AG20443 (cell line): Measurements from ENCODE around the gene XKR7.
A peak's percentile ranks its signal among the peaks of the same experiment; 100 is the strongest.

Experiments used
- DNase-seq: peaks from one replicate; pipeline ENCODE4 v3.0.0; 2012; ENCODE audit warnings: low spot score, mixed read lengths

Gene XKR7

DNA sequence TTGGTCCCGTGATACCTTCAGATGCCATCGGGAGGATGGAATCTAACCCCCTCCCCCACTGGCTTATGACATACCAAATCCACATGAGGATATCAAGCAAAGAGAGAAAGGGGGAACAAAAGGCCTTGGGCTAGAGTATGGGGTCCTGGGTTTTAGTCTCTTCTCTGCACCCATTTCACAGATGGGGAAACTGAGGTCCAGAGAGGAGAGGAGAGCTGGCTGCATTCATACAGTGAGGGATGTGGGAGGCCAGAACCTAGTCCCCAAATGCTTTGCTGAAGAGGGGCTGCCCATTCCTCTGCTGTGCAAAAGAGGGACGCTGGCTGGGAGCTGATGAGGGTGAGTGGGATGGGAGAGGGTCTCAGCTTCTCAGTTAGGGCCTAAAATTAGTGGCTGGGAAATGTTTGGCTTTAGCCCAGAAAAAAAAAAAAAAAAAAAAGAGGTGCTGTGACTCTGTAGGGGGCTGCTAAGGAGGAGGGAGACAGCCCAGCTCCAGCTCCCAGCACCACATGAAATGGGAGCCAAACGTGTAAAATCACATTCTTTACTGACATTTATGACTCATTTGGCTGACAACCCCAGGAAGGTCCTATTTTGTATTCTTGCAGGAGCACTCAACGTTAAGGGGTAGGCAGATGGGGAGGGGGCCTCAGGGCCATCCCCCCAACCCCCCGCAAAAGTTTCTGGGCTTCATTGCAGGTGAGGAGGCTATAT is 11.9 kb downstream of the XKR7 start:
- no peak for DNase-seq

DNA sequence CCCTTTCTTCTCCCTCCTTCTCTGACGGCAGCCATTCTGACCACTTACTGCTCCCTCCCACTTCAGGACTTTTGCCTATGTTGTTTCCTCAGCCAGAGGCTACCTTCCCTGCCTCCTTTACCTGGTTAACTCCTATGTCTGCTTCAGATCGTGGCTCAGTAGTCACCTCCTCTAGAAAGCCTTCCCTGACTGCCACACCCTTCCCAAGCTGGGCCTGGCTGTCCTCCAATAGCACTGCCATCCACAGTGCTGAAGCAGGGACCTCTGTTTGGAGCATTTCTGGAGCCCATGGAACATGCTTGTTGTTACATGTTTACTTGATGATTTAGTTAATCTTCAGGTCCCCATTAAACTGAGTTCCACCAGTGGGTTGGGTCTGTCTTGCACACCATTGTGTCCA is 13.8 kb downstream of the XKR7 start:
- DNase-seq, result no peak

DNA sequence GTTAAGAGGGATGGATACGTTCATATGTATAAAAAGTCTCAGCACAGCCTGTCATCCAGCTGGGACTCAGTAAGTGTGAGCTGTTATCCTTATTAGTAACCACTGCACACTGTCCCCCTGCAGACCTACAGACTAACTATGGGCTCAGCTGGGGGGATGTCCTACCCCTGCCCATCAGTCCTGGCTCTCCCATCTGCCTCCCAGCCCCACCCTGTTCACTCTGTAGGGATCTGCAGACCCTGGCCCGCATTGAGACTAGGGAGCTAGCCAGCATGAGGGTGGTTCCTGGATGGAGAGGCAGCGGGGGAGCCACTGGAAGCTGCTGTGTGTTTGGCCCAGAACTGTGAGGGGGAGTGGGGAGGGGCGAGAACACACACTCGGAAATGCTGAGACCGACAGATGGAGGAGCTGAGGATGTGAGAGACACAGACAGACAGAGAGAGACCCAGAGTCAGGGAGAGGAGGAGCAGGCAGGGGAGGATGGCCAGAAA is 17.1 kb downstream of the XKR7 start:
- no peak for DNase-seq

DNA sequence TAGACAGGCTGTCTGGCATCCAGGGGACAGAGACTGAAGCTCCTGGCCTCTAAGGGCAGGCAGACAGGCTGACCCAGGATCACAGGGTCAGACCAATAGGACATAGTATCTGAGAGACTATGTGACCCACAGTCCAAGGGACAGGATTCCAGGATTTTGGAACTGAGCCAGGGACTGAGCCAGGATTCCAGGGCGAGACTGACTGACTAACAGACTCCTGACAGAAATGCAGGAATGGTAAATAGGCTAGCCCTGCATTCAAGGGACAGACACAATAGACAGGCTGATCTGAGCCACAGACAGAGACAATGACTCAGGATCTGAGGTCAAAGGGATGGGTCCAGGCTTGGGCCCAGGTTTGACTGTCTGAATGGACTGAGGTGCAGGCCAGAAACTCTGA is 19.8 kb downstream of the XKR7 start:
- DNase-seq, result peak; percentile 32

DNA sequence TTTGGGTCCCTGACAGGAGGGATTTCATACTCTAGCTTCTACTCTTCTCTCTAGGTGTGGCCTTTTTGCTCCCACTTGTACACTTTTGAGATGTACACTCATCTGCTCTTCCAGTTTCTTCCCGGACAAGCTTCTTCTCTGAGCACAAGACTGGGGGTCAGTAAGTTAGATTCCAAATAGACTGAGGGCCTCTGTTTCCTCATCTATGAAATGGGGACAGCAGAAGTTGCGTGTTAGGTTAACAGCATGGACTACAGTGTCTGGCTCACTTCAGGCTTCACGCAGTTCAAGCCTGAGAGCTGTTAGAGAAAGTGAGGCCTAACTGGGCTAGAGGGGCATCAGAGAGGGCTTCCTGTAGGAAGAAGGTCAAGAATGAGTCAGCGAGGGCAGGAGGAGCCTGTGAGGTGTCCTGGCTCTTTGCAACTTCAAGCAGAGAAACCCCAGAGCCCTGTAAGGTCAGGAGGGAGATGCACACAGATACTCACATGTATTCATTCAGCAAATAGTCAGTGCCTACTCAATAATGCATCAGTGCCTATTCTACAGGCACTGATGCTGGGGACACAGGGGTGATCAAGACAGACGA is 20.6 kb downstream of the XKR7 start:
- DNase-seq, result no peak

DNA sequence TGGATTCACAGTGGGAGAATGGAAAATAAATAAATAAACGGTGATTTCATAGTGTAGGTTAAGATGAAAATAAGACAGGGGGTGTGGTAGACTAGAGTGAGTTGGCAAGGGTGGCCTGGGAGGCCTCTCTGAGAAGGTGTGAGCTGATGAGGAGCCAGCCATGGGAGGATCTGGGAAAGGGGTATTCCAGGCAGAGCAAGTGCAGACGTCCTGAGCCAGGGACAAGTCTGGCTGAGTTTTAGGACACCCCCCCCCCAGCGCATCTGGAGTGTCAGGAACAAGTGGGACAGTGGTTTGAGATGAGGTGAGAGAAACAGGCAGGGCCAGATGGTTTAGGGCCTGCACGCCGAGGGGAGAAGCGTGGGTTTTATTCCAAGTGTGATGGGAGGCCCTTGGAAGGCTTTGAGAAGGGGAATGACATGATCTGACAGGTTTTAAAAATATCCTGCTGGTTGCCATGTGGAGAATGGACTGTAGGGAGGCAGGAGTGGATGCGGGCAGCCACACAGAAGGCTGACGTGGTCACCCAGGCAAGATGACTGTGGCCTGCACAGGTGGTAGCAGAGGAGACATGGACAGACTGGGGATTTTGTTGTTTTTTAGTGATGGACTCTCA is 21.2 kb downstream of the XKR7 start:
- no peak for DNase-seq

DNA sequence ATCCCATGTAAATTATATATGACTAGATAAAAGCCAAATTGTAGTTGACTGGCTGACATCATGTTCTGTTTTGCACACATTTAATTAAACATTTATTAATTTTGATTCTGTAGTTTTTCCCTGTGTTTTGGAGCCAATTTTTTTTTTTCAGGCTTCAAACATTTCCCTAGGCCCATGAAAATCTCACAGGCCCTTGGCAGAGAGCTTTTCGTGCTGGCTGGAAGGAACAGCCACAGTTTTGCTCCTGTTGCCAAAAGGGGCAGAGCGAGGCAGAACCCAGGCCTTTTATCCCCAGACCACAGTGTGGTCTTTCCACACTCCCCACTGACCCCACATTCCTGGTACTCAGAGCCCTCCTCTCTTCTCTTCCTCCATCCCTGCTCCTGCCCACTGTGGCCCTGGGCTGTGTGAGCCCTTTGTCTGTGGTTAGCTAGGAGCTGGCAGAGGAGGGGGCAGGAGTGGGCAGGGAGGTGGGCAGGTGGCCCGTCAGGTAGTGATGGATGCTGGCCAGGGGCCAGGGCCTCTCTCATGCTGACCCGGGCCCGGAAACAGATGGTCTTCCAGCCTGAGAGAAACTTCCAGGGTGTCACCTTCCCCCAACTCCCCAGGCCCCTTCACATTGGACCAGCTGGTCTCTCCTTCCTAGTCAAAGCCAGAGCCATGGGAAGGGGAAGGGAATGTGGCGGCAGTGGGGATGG is 22.8 kb downstream of the XKR7 start:
- no peak for DNase-seq

DNA sequence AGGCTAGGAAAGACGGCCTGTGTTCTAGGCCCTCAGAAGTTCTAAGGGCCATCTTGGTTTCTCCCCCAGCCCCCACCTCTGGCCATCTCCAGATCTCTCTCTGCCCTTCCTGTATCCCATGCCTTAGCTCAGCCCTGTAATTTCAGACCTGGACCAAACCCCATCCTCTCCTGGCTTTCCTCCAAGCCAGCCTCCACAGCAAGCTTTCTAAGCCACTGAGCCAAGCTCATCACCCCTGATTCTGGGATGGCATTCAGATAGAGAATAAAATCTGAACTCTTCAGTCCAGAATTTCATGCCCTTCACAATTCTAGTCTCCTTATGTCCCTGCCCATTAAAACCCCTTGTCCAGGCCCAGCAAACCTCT is 23.4 kb downstream of the XKR7 start:
- no peak for DNase-seq

DNA sequence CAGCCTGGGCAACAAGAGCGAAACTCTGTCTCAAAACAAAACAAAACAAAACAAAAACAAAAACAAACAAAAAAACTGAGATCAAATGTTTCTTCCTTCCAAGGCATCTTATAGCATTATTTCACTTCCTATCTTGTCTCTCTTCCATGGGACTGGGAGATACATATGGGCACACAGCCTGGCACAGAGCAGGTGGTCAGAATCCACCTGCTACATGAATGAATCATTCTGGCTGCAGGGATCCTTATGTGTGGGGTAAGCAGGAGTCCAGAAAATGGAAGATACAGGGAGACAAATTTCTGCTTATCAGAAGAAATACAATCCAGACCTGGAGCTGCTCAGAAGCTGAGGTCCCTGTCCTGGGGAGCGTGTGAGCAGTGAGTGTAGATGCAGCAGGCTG is 24.1 kb downstream of the XKR7 start:
- no peak for DNase-seq

DNA sequence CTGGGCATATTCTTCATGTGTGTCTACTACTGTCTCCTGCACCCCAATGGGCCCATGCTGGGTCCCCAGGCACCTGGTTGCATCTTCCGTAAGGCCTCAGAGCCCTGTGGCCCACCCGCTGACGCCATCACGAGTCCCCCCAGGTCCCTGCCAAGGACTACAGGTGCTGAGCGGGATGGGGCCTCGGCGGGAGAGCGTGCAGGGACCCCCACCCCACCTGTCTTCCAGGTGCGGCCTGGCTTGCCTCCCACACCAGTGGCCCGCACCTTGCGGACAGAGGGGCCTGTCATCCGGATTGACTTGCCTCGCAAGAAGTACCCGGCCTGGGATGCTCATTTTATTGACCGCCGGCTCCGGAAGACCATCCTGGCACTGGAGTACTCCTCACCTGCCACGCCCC is 29.0 kb downstream of the XKR7 start:
- no peak for DNase-seq

DNA sequence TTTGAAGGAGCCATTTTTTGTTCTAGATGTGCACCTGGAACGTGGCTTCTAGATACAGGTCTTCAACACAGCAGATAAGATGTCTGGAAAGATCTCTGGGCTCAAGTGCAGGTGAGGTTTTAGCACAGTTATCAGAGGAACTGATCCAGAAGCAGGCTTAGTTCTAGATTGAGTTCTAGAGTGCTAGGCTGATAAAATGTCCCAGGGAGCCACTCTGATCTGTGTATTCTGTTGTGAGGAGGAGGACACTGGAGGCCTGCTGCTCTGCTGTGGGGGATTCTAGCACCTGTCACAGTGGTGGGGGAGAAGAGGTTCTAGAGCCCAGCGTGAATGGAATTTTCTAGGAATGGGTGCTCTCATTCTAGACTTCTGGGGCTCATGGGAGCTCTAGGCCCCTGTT is 30.3 kb downstream of the XKR7 start:
- DNase-seq, result no peak

DNA sequence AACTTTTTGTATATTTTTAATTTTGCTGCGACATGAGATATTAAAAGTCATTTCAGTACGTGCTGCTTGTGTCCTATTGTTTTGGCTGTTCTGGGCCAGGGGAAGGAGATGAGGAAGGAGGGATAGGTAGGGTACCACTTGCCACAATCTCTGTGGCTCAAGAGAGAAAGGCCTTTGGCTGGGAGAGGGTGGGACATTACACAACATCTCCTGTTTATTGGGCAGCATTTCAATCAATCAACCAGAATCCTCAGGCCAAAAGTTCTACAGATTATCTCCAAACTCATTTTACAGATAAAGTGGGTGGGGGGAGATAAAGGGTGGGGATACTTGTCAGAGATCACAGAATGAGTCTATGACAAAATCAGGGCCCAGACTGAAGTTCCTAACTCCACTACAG is 35.4 kb downstream of the XKR7 start:
- no peak for DNase-seq

DNA sequence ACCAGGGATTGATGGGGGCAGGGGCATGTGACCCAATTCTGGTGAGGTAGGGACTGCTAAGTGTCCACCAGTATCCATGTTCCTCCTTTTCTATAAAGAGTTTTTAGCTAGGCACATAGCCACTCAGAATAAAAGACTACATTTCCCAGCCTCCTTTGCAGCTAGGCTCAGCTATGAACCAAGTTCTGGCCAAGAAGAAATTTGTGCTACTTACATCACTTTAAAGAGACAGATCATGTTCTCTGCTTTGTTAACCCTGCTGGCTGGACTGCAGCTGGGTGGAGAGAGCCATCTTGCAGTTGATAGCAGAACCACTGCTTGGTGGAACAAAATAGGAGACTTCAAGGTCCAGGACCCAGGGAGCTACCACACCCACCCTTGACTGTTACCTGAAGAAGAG is 37.0 kb downstream of the XKR7 start:
- DNase-seq, result peak; percentile 43

DNA sequence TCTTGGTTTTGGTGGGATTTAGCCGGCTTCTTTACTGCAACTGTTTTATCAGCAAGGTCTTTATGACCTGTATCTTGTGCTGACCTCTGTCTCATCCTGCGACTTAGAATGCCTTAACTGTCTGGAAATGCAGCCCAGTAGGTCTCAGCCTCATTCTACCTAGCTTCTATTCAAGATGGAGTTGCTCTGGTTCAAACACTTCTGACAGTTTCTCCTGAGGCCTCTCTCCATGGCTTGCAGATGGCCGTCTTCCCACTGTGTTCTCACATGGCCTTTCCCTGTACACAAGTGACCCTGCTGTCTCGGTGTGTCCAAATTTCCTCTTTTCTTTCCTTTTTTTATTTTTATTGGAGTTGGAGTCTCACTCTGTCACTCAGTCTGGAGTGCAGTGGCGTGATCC is 38.1 kb downstream of the XKR7 start:
- DNase-seq, result no peak

DNA sequence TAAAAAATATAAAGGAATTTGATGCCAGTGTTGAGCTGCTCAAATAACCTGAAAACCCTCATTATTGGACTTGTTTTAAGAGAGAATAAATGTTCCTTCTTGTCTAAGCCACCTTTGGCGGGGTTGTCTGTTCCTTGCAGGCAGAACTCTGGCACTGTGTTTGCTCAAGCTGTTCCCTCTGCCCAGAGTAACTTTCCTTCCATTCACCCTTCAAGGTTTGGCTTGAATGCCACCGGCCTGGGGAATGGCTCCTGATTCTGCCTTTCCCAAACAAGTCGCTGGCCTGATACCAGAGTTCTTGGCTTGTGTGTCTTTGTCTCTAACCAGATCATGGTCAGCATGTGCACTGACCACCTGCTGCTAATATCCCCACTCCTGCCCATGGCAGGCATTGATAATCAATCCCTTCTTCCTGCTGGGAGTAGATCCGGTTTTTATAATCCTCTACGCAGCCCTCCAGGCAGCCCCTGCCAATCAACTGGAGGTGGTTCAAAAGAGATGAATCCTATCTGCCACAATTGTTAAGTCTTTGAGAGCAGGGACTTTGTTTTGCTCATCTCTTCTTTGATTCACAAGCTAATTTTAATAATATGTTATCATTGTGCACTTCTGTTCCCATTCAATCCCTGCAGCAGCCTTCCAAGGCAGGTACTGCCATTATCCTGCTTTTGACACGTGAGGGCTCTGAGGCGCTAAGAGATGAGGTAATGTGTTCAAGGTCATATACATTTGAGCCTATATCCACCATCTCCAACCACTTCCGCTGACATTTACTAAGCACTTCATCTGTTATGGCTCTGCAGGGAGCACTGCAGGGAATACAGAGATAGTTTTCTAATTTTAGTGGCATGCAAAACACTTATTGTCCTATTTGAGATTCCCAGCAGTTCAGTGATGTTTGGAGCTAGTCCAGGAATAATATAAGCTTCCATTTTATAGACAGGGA is 39.2 kb downstream of the XKR7 start:
- no peak for DNase-seq

DNA sequence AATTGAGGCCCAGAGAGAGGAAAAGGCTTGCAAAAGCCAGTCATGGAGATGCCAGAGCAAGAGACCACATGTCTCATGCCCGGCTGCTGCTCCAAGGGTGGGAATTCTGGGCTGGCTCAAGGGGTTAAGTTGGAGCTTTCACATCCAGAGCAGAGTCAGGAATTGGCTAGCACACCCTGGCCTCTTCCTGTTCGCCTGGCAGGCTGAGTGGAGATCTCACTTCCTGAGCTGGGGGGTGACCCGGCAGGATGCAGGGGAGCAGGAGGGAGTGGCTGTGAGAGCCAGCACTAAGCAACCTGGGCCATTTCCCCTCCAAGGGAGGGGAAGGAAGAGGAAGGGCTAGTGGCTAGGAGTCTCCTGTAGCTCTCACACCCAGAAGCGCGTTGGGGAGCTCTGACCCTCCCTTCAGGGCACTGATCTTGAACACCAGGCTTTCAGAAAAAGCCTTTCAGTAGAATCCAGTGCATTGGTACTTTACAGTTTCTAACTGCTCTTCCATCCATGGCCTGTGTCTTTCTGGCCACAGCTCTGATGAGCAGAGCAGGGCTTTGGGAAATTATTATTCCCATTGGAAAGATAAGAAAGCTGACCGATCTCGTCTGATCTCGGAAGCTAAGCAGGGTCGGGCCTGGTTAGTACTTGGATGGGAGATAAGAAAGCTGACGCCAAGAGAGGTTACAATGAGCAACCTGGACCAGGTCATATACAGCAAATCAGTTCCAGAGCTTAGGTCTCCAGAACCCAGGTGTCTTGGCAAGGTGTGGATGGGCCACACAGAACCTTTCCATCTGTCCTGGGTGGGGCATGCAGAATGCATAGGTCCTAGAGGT is 40.1 kb downstream of the XKR7 start:
- DNase-seq, result no peak

DNA sequence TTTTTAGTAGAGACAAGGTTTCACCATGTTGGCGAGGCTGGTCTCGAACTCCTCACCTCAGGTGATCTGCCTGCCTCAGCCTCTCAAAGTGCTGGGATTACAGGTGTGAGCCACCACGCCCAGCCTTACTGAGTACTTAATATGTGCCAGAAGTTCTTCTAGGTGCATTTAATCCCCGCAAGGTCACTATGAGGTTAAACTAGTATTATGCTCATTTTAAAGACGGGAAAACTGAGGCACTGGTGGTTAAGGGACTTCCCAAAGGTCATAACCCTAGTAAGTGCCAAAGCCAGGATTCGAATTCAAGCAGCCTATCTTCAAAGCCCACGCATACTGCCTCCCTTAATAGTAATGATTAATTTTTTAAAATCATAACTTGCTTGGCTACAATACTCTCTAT is 41.6 kb downstream of the XKR7 start:
- DNase-seq, result no peak

DNA sequence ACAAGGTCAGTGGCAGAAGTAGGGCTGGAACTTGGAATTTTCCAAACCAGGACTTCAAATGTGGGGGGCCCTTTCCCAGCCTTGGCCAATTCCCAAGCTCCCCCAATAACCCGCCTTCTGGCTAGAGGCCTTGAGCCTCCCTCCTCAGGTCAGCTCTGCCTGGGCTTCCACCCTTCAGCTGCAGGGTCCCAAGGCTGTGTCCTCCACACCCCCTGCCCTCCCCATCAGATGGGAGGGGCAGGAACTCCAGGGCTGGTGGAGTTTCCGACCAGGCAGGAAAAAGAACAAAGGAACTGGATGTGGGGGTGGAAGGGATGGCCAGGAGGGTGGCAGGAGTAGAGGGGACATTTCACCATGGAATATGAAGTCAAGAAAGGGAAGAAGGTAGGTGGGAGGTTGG is 42.1 kb downstream of the XKR7 start, which contains the start of gene CCM2L:
TSS of gene CCM2L (plus strand) at position 338 of the 400 bp plus-strand sequence. CDS start at position 355, 17 bp downstream.
- no peak for DNase-seq

DNA sequence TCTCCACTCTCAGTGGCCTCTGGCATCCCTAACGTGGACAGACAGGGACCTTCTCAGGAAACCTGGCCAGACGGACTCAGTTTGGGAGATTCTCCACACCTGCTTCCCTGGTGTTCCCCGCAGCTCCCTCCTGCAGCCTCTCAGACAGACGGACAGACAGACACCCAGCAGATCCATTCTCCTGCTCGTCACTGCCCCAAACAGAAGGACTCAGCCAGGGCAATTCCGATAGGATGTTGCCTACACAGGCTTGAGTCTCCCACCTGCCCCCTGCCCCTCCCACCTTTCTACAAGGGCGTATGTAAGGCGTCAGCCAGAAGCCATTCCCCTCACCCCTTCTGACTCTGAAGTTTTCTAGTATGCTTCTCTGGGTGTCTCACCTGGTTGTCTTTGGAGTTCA is 42.7 kb downstream of the XKR7 start:
- no peak for DNase-seq

DNA sequence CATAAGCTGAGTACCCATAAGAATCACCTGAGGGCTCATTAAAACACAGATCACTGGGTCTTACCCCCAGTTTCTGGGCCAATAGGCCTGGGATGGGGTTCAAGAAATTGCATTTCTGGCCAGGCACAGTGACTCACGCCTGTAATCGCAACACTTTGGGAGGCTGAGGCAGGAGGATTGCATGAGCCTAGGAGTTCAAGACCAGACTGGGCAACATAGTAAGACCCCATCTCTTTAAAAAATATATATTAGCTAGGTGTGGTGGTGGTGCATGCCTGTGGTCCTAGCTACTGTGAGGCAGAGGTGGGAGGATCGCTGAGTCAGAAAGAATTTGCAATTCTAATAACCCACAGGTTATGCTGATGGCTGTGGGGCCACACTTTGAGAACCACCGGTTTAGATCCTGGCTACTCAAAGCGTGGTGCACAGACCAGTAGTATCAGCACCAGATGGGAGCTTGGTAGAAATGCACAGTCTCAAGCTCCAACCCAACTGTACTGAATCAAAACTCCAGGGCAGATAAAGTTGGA is 44.3 kb downstream of the XKR7 start:
- no peak for DNase-seq

DNA sequence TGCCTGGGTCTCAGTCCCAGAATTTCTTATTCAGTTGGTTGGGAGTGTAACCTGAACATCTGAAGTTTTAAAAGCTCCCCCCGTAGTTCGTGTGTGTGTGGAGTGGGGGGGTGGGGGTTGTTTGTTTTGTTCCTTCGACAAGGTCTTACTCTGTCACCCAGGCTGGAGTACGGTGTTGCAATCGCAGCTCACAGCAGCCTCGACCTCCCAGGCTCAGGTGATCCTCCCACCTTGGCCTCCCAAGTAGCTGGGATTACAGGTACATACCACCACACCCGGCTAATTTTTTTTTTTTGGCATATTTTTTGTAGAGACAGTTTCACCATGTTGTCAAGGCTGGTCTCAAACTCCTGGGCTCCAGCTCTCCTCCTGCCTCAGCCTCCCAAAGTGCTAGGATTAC is 45.4 kb downstream of the XKR7 start:
- no peak for DNase-seq
